Fibroblast of the aortic adventitia (primary cell): ENCODE data around the gene ANKFN1. TPM values are rescaled to one million over a fixed set of nuclear protein-coding genes. Genes with fewer than 3 reads are reported as not detected.

ENCODE experiments used
- DNase-seq: peaks from one replicate; pipeline ENCODE4 v3.0.0-alpha.2; 2010; ENCODE audit warnings: low read depth
- H3K4me3 ChIP-seq: 2 replicates; pipeline ENCODE4 v1.5.1; 2011; ENCODE audit warnings: low read depth, mild to moderate bottlenecking, control low read depth, low read length, moderate library complexity
- CTCF ChIP-seq: IDR thresholded peaks from 2 replicates; pipeline ENCODE4 v1.5.1; 2011; ENCODE audit warnings: mild to moderate bottlenecking, low read length, control low read depth, inconsistent platforms; ENCODE audit not compliant: insufficient read depth
- total RNA-seq: library from RNA; depleted of rRNA; stranded (reverse); fragments of >200 nt; gene quantifications from 2 replicates; pipeline ENCODE4 v1.2.3, GENCODE V29; 2012; ENCODE audit warnings: low replicate concordance

Gene ANKFN1
- total RNA-seq, 1 donor, result not detected

- no peak overlapping the region for H3K4me3 ChIP-seq
- DNase-seq, result no peak
- no peak for TF ChIP-seq CTCF
These were observed 78.0 kb downstream of the ANKFN1 start for GRCh38 chr17:56231252-56231651.

- no peak for DNase-seq
- no peak overlapping the region for H3K4me3 ChIP-seq
- TF ChIP-seq CTCF, result no peak
These were observed 78.4 kb downstream of the ANKFN1 start for GRCh38 chr17:56231693-56232092.

GRCh38 chr17:56244268-56244890, 91.1 kb downstream of the ANKFN1 start:
- no peak for TF ChIP-seq CTCF
- DNase-seq, result no peak
- no peak overlapping the region for H3K4me3 ChIP-seq

GRCh38 chr17:56247816-56248215, 94.5 kb downstream of the ANKFN1 start:
- DNase-seq, result no peak
- TF ChIP-seq CTCF, result no peak
- H3K4me3 ChIP-seq, result no peak overlapping the region

- DNase-seq, result no peak
- no peak overlapping the region for H3K4me3 ChIP-seq
- no peak for TF ChIP-seq CTCF
These were observed 103.8 kb downstream of the ANKFN1 start for GRCh38 chr17:56257075-56257474.

- peak; percentile 7 for DNase-seq
- H3K4me3 ChIP-seq, result no peak overlapping the region
- TF ChIP-seq CTCF, result no peak
These were observed 107.2 kb downstream of the ANKFN1 start for GRCh38 chr17:56260376-56261002.
